HG03095 (cell line): ENCODE results near the gene HMGXB3.
A peak's percentile ranks its signal among the peaks of the same experiment; 100 is the strongest.
"Not testable (repeated sequence)": the region's sequence is repeated elsewhere in the genome, so short reads cannot be mapped to it uniquely, and the experiment has no call there.

Source experiments
- ATAC-seq: cut with Tn5 transposase; IDR thresholded peaks from one replicate; pipeline ENCODE4 v1.9.1; 2021; ENCODE audit warnings: moderate library complexity; ENCODE audit not compliant: unreplicated experiment

HMGXB3 gene

GRCh38 chr5:150081541-150082283 is 81.2 kb downstream of the HMGXB3 start:
- ATAC-seq: peak; percentile 94

- peak; percentile 25 for ATAC-seq
Observed at GRCh38 chr5:150082374-150082773, 81.8 kb downstream of the HMGXB3 start.

- ATAC-seq: no peak
Observed at GRCh38 chr5:150082889-150083288, 82.3 kb downstream of the HMGXB3 start.

GRCh38 chr5:150084754-150085153 is 84.2 kb downstream of the HMGXB3 start:
- not testable (repeated sequence) for ATAC-seq

GRCh38 chr5:150085191-150085912 is 84.8 kb downstream of the HMGXB3 start:
- ATAC-seq: no peak

GRCh38 chr5:150085950-150086715 is 85.6 kb downstream of the HMGXB3 start, which contains the start of gene CSF1R:
CSF1R (minus strand) TSS chr5:150086554; CDS start chr5:150086427, 127 bp downstream.
- no peak for ATAC-seq

- peak; percentile 91 for ATAC-seq
Observed at GRCh38 chr5:150092159-150092787, 91.7 kb downstream of the HMGXB3 start.

- ATAC-seq: no peak
Observed at GRCh38 chr5:150097152-150097551, 96.6 kb downstream of the HMGXB3 start.

GRCh38 chr5:150101023-150101422 is 100.5 kb downstream of the HMGXB3 start:
- no peak for ATAC-seq
